ENCODE measurements around the gene KRT4.

The KRT4 gene

GRCh38 chr12:52821826-52822660 lies 8.1 kb upstream of the KRT4 start:
- DNase-seq: no peak

GRCh38 chr12:52821071-52821730 lies 7.3 kb upstream of the KRT4 start:
- no peak for DNase-seq

- DNase-seq: no peak
Observed at GRCh38 chr12:52820521-52820920, 6.6 kb upstream of the KRT4 start.

- no peak for DNase-seq
Observed at GRCh38 chr12:52819731-52820510, 6.0 kb upstream of the KRT4 start.

GRCh38 chr12:52818887-52819420 lies 5.0 kb upstream of the KRT4 start:
- no peak for DNase-seq

GRCh38 chr12:52818388-52818787 lies 4.5 kb upstream of the KRT4 start:
- DNase-seq: no peak

- no peak for DNase-seq
Observed at GRCh38 chr12:52817699-52818238, 3.9 kb upstream of the KRT4 start.

- no peak for DNase-seq
Observed at GRCh38 chr12:52817003-52817698, 3.2 kb upstream of the KRT4 start.

GRCh38 chr12:52815676-52816588 lies 2.0 kb upstream of the KRT4 start:
- DNase-seq: no peak

- DNase-seq: no peak
Observed at GRCh38 chr12:52815161-52815560, 1.2 kb upstream of the KRT4 start.

- DNase-seq: no peak
Observed at GRCh38 chr12:52814710-52815155, 817 bp upstream of the KRT4 start.

GRCh38 chr12:52813203-52813819 lies 605 bp downstream of the KRT4 start:
- DNase-seq: no peak

GRCh38 chr12:52812749-52813148 lies 1.2 kb downstream of the KRT4 start:
- DNase-seq: no peak

- no peak for DNase-seq
Observed at GRCh38 chr12:52812073-52812400, 1.9 kb downstream of the KRT4 start.

- no peak for DNase-seq
Observed at GRCh38 chr12:52811191-52812072, 2.5 kb downstream of the KRT4 start.

- DNase-seq: no peak
Observed at GRCh38 chr12:52810554-52810953, 3.4 kb downstream of the KRT4 start.

- DNase-seq: no peak
Observed at GRCh38 chr12:52809166-52809565, 4.8 kb downstream of the KRT4 start.

GRCh38 chr12:52808573-52809160 lies 5.2 kb downstream of the KRT4 start:
- DNase-seq: no peak

All from stimulated activated CD4-positive, alpha-beta T cell treated with anti-CD3 and anti-CD28 coated beads, Interleukin-4, amount 100 ng/mL, for 4 hours (primary cell).